Measurements from ENCODE around the gene KCNQ1OT1. TPM values are rescaled to one million over a fixed set of nuclear protein-coding genes. Genes with fewer than 3 reads are reported as not detected.

Gene KCNQ1OT1
- polyA plus RNA-seq: 0.09 TPM

DNA sequence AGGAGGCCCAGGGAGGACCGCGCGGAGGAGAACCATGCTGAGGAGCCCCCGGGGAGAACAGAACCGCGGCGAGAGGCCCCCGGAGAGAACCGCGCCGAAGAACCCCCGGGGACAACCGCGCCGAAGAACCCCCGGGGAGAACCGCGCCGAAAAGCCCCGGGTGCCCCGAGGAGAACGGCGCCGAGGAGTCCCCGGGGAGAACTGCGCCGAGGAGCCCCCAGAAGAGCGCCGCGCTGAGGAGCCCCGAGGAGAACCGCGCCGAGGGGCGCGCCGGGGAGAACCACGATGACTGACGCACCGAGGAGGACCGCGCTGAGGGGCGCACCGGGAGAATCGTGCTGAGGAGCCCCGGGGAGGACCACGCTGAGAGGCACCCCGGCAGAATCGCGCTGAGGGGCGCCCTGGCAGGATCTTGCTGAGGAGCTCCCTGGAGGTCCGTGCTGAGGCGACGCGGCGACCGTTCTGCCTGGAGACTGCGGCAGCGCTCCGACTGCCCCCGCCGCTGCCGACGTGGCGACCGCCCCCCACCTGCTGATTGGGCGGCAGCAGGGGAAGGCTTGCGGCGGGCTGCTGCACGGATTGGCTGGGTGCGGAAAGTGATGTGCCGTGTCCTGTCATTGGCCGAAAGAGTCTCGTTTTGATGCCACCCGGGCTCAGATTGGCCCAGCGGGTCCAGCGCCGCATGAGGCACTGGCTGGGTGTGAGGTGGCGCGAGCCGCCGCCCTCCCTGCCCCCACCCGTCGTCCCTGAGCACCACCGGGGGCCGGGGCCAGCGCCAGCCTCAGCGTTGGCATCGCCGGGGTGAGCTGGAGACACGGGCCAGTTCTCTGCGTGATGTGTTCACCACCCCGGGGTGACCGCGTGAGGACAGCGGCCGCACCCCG, at the start of gene KCNQ1OT1:
Gene KCNQ1OT1 (minus strand): TSS at position 464 of the 884 bp plus-strand sequence.
- Mint-ChIP-seq H3K27ac (peak within 1 kb of the TSS; percentile 74 to 81 (median 76)), H3K9me3 (peaks cover 0 to 2% (median 0%) of the 10 kb centered on the region in 3 donors), H3K36me3 (peaks cover 3% of the 10 kb centered on the region)

DNA sequence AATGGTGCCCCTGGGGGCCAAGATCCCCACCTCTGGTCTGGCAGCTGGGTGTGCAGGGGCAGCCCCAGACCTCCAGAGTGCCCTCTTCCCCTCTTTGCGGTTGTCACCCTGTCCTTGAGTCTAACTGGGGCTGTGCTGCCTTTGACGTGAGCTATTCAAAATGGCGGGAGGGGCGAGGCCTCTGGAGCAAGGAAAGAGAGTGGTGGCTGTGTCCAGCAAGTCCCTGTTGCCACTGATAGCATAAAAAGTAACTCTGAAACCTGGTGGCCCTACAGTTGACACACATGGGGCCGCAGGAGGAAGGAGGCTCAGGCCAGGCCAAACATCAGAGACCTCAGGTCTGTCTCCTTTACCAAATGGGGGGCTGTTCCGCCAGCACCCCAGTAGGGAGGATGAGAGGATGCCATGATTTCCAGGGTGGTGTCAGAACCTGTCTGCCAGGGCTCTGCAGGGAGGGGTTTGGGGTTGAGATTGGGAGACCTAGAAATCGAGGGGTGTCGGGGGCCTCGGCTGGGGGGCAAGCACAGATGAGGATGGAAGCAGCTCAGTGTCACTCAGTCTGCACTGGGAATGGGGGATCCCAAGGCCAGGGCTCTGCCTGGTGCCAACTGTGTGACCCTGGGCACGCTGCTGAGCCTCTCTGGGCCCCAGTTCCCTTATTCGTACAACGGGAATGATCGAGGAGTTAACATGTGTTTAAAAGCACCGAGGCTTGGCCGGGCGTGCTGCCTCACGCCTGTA, 49.2 kb upstream of the KCNQ1OT1 start:
- H3K27me3 Mint-ChIP-seq: no peaks in the 10 kb centered on the region
- peaks cover 18% of the 10 kb centered on the region for H3K36me3 Mint-ChIP-seq
- H3K4me3 Mint-ChIP-seq: no peak overlapping the region
- H3K9me3 Mint-ChIP-seq: peaks cover 0 to 8% (median 0%) of the 10 kb centered on the region in 3 donors
- H3K27ac Mint-ChIP-seq: no peak overlapping the region
- H3K4me1 Mint-ChIP-seq: peaks cover 0 to 2% (median 0%) of the 10 kb centered on the region in 3 donors

More for the DNA sequence above, at the start of gene KCNQ1OT1:
- no peaks in the 10 kb centered on the region for H3K27me3 Mint-ChIP-seq
- peak within 1 kb of the TSS; percentile 76 to 91 (median 86) for H3K4me3 Mint-ChIP-seq
- H3K4me1 Mint-ChIP-seq: peaks cover 9 to 28% (median 14%) of the 10 kb centered on the region in 3 donors

DNA sequence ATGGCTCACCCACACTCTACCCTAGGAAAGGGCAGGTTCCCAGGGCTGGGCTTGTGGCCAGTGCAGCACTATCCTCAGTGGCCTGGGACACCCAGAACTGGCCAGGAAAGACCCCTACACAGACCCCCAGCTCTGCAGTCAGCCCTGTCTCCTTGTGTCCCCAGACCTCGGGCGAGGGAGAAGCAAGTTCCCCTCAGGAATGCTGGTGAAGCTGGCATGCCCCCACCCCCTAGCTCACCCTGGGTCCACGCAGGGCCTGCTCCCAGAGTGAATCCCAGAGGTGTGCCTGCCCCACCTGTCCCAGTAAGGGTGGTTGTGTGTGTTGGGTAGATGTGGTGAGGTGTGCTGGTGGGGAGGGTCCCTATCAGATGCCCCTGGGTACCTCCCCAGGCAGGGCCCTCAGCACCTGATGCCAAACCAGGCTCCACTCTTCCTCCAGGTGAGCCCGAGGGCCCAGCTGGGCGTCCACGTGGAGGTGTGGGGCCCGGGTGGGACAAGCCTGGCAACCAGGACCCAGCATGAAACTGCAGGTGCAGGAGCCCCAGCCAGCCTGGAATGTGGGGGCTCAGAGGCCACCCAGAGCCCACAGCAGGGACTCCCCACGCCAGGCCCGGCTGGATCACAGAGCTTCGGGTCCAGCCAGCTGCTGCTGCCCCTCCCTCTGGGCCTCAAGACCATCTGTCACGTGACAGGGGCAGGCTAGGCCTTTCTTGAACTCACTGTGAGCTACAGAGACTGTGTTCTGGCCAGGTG, 48.4 kb upstream of the KCNQ1OT1 start:
- Mint-ChIP-seq H3K27me3 (no peaks in the 10 kb centered on the region), H3K9me3 (peaks cover 0 to 4% (median 0%) of the 10 kb centered on the region in 3 donors), H3K4me1 (peaks cover 0 to 2% (median 0%) of the 10 kb centered on the region in 3 donors), H3K36me3 (peaks cover 11% of the 10 kb centered on the region), H3K4me3 (no peak overlapping the region), H3K27ac (no peak overlapping the region)

DNA sequence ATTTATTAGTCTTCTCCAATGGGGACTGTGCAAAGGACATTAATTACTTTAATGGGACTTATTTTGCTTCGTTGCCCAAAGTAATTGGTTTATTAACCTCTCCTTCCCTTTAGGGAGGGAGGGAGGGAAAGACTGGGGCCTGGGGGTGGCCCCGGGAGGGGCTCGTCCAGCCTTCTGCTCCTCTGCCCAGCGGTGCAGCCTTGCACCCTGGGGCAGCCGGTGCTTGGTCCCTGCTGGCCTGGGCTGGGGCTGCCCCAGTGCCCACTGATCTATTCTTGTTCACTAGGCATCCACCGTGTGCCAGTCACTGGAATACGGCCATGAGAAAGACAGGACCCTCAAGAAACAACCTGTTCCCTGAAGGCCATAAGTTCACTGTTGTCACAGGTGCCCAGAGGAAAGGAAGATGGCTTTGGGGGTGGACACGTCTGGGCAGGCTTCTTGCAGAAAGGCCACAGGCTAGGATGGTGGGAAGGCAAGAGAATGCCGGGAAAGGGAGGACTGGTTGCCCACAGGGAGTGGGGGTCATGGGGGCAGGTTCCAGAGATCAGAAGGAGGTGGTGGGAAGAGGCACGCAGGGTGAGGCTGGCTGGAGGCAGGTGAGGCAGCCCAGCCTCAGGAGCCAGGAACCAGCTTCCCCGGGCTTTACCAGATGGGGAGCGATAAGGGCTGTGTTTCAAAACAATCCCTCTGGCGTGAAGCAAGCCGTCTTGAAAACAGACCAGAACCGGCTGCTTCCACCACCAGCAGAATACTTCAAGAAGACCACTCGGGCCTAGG, 47.6 kb upstream of the KCNQ1OT1 start:
- no peak overlapping the region for H3K27ac Mint-ChIP-seq
- H3K4me1 Mint-ChIP-seq: peaks cover 0 to 2% (median 0%) of the 10 kb centered on the region in 3 donors
- H3K27me3 Mint-ChIP-seq: no peaks in the 10 kb centered on the region
- no peaks in the 10 kb centered on the region for H3K9me3 Mint-ChIP-seq
- peak overlapping the region in 1 of 4 donors; percentile 57 for H3K4me3 Mint-ChIP-seq
- H3K36me3 Mint-ChIP-seq: peaks cover 11% of the 10 kb centered on the region

DNA sequence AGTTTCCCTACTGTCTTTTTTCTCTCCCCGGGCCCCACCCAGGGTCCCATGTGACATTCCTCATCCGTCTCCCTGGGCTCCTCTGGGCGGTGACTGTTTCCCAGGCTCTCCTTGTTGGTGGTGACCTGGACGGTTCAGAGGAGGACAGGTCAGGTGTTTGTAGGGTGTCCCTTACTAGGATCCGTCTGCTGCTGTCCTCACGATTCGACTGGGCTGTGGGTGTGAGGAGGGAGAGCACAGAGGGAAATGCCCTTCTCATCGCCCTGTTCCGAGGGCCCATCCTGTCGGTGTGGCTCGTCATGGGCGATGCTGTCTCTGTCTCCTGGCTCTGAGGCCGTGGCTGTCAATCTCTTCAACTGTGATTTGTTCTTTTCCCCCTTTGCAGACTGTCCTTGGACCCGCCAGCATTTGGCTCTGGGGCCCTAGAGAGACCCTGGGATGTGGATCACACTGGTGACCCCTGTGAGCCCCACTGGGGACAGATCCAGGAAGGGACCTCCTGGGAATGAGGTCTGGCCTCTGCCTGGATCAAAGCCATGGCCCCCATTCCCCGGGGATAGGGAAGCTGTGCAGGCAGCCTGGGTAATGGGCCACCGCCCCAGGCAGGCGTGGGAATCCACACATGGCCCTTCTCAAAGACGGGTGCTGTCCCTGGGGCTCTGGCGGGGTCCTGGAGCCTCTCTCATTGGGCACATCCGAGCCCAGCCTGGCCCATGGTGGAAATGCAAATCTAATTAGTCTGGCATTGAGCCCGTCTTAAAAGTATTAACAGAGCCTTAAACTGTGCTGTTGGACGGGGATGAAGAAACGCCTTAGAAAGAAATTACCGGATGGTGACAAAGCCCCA, 46.8 kb upstream of the KCNQ1OT1 start:
- H3K9me3 Mint-ChIP-seq: no peaks in the 10 kb centered on the region
- H3K4me1 Mint-ChIP-seq: peaks cover 0 to 2% (median 0%) of the 10 kb centered on the region in 3 donors
- no peak overlapping the region for H3K4me3 Mint-ChIP-seq
- H3K27me3 Mint-ChIP-seq: no peaks in the 10 kb centered on the region
- H3K27ac Mint-ChIP-seq: no peak overlapping the region
- peaks cover 8% of the 10 kb centered on the region for H3K36me3 Mint-ChIP-seq

DNA sequence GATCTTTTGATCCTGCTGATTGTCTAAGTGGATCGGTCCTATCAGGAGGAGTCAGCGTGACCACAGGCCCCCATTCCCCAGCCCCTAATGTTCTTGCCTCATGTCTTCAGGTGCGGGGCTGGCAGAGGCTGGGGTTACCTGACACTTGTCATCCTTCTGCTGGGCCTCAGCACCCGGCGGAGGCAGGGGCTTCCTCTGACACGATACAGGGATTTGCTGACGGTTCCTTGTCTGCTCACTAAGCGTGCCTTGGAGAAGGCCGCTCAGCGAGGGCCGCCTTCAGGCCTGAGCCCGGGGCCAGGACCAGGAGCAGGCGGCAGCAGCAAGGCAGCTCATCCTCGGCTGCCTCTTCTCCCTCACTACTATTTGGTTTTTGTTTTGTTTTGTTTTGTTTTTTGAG, 45.7 kb upstream of the KCNQ1OT1 start:
- Mint-ChIP-seq H3K4me3 (no peak overlapping the region), H3K9me3 (no peaks in the 10 kb centered on the region), H3K36me3 (peaks cover 6% of the 10 kb centered on the region), H3K4me1 (peaks cover 0 to 2% (median 0%) of the 10 kb centered on the region in 3 donors), H3K27me3 (no peaks in the 10 kb centered on the region), H3K27ac (no peak overlapping the region)

DNA sequence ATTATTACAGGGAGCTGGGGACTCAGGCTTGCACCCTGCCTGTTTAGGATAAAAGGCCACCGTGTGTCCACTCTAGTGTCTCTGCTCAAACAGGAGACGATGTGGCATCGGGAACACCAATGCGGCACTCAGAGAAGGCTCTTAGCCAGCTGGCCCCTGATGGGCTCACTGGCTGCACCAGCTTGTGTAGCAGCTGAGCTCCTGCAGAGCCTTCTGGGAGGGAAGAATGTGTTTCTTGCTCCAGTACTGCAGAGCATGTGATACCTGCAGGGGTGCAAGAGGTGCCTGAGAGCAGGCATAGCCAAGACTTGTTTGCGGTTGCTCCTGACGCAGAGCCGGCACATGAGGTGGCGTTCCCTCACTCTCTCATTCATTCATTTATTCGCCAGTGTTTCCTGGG, 44.4 kb upstream of the KCNQ1OT1 start:
- Mint-ChIP-seq H3K9me3 (no peaks in the 10 kb centered on the region), H3K27ac (no peak overlapping the region), H3K4me1 (peaks cover 0 to 2% (median 0%) of the 10 kb centered on the region in 3 donors), H3K27me3 (no peaks in the 10 kb centered on the region), H3K36me3 (no peaks in the 10 kb centered on the region), H3K4me3 (no peak overlapping the region)

DNA sequence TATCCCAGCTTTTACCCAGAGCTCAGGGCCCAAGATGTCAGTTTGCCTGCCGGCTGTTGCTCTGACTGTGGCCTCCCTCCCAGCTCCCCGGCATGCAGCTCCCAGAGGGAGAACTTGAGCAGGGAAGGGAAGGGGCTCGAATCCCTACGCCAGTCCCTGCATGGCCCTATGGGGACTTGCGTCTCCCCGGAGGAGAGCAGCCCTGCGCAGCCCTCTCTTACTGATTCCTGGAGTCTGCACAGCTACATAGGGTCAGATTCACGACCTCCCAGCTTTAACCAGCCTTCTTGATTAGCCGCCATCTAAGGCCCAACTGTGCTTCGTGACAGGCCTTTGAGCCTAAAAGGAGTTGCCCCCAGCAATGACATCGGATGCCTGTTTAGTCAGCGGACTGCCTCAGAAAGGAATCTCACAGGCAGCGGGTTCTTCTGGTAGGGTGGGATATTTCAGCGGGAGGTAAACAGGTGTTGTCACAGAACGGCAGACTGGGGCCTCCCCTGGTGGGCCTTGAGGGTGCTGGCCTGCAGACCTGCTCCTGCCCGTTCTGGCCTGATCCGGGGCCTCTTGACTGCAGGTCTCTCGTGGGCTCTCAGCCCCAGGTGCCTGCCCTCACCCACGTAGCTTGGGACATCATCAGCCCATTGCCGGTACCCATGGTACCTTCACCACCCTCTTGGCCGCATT, 43.8 kb upstream of the KCNQ1OT1 start:
- H3K9me3 Mint-ChIP-seq: no peaks in the 10 kb centered on the region
- H3K4me1 Mint-ChIP-seq: peaks cover 0 to 2% (median 0%) of the 10 kb centered on the region in 3 donors
- H3K27ac Mint-ChIP-seq: no peak overlapping the region
- H3K36me3 Mint-ChIP-seq: no peaks in the 10 kb centered on the region
- no peak overlapping the region for H3K4me3 Mint-ChIP-seq
- H3K27me3 Mint-ChIP-seq: no peaks in the 10 kb centered on the region

DNA sequence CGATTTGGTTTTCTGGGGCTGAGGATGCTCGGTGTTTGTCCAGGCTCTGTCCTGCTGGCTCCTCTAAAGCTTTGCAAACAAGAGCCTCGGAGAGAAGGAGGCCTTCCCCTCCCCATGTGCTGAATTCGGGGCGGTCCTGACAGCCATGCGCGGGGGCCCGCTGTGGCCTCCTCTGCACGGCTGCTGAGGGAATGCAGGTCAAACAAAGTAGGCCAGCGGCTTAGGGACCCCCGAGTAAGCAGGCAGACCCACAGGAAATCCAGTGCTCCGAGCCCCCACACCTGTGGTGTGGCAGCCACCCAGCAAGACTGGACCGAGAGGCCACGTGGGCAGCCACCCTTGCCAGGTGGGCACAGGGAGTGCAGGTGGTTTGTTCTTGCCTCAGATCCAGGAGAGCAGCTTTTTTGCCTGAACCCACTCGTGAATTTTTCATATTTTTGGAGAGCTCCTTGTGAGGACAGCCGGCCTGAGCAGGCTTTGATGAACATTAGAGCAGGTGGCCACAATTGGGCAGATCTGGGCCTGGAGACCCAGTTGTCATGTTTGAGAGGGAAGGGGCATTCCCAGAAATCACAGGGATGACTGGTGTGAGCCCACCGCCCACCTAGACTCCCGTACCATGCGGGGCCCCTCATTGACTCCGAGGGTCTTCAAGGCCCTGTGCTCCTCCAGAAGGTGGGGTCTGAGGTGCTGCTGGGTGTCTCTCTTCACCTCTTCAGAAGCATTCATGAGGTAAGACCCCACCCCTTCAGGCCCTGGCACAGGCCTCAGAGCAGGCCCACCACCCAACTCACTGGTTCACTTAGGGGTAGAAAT, 43.0 kb upstream of the KCNQ1OT1 start:
- Mint-ChIP-seq H3K9me3 (no peaks in the 10 kb centered on the region), H3K4me3 (no peak overlapping the region), H3K4me1 (peaks cover 0 to 2% (median 0%) of the 10 kb centered on the region in 3 donors), H3K27ac (no peak overlapping the region), H3K27me3 (no peaks in the 10 kb centered on the region), H3K36me3 (no peaks in the 10 kb centered on the region)

DNA sequence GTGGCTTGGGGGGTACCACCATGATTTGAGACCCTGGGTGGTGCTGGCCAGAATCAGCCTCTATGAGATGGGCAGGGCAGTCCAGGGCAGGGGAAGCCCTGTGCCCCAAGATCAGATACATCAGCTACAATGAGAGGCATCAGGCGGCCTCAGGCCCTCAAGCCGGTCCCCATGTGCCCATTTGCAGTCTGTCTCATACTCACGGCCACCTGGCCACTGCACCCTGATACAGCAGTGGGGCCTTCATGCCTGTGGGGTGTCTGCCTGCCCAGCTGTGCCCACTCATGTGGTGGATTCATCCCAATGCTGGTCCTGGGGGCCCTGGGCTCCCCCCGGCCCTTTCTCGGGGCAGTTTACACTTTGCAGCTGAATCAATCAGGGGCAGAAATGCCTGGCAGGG, 42.4 kb upstream of the KCNQ1OT1 start:
- Mint-ChIP-seq H3K9me3 (no peaks in the 10 kb centered on the region), H3K36me3 (no peaks in the 10 kb centered on the region), H3K27ac (no peak overlapping the region), H3K27me3 (no peaks in the 10 kb centered on the region), H3K4me1 (peaks cover 0 to 2% (median 0%) of the 10 kb centered on the region in 3 donors), H3K4me3 (no peak overlapping the region)

DNA sequence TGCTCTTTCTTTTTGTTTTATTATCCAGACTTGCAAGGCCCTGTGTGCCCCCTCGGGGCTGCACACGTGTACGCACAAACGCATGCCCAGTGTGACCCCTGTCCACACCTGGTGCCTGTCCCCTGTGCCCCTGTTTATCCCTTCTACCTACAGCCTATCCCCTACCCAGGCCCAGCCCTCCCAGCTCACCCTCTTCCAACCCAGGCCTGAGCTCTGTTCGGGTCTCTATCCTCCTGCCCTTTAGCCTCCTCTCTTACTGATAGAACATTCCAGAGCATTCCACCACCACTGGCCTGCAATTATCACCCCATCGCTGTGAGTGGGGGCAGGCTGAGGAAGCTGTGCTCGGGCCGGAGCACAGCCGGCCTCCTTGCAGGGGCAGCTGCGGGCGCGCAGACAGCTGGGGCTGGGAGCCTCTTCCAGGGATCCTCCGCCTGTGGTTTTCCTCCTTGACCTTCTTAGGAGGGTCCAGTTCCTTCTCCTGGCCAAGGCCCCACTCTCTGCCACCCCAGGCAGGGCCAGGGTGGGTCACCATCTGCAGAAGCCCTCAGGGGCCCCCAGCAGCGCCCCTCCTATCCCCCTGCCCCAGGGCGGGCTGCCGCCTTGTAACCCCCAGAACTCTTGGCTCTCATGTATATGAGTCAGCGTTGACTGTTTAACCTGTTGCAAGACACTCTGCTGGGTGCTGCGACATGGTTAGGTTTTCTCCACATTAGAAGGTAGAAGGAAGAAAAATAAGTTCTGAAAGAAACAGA, 41.8 kb upstream of the KCNQ1OT1 start:
- Mint-ChIP-seq H3K36me3 (no peaks in the 10 kb centered on the region), H3K27ac (no peak overlapping the region), H3K4me3 (no peak overlapping the region), H3K27me3 (no peaks in the 10 kb centered on the region), H3K4me1 (peaks cover 0 to 1% (median 0%) of the 10 kb centered on the region in 3 donors), H3K9me3 (no peaks in the 10 kb centered on the region)

DNA sequence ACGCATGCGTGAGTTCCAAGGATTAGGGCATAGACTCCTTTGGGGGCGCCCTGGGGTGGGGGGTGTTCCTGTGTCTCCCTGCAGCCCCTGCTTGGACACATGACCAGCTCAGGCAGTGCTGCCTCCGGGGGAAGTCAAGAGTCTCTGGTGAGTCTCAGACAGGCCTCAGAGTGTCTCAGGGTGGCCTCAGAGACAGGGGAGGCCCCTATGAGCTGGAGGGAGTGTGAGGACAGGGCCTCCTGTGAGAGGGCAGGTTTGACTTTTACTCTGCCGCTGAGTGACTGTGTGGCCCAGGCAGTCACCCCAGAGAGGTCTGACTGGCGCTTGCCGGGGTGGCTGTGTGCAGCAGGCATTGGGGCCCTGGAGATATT, 41.2 kb upstream of the KCNQ1OT1 start:
- H3K9me3 Mint-ChIP-seq: no peaks in the 10 kb centered on the region
- no peak overlapping the region for H3K27ac Mint-ChIP-seq
- no peak overlapping the region for H3K4me3 Mint-ChIP-seq
- H3K36me3 Mint-ChIP-seq: no peaks in the 10 kb centered on the region
- no peaks in the 10 kb centered on the region for H3K27me3 Mint-ChIP-seq
- H3K4me1 Mint-ChIP-seq: no peaks in the 10 kb centered on the region
